Ovary (tissue), 9 donors: ENCODE results near the gene RBM4B. TPM values are rescaled to one million over a fixed set of nuclear protein-coding genes. Genes with fewer than 3 reads are reported as not detected.

Source experiments
- DNase-seq, 5 donors: peaks; one replicate each; pipeline ENCODE4 v3.0.0-alpha.2; 2019 to 2020
- H3K27ac ChIP-seq, 2 donors: fragments of 200-600 bp; one replicate each; pipeline versions ENCODE4 v1.5.1 to v1.8.0; 2019 to 2022
- H3K27me3 ChIP-seq: fragments of 200-600 bp; one replicate; pipeline ENCODE4 v1.8.0; 2022
- H3K36me3 ChIP-seq: fragments of 200-600 bp; sonication (generic); one replicate; pipeline ENCODE4 v1.5.1; 2019
- H3K4me1 ChIP-seq: one replicate; pipeline ENCODE4 v1.8.1; 2013; ENCODE audit warnings: mild to moderate bottlenecking, moderate library complexity; ENCODE audit not compliant: insufficient read depth
- H3K4me3 ChIP-seq: fragments of 200-600 bp; sonication (generic); one replicate; pipeline ENCODE4 v1.5.1; 2017
- H3K9me3 ChIP-seq, 2 donors: fragments of 200-600 bp in 1 of 2; sonication (generic) in 1 of 2; one replicate each; pipeline versions ENCODE4 v1.5.1 to v1.8.1; 2013 to 2019; ENCODE audit warnings: mild to moderate bottlenecking in 1 of 2, moderate library complexity in 1 of 2
- CTCF ChIP-seq, 3 donors: fragments of 450-650 bp in 2 of 3; fragments of 200-600 bp in 1 of 3; IDR thresholded peaks; one replicate each; pipeline versions ENCODE4 v1.5.1 to v1.8.0; 2016 to 2022; ENCODE audit warnings: antibody characterized with exemption in 3 of 3, mild to moderate bottlenecking in 1 of 3
- EP300 ChIP-seq: sonication (generic); formaldehyde crosslinking; IDR thresholded peaks from one replicate; pipeline ENCODE4 v1.6.1; 2017; ENCODE audit warnings: antibody characterized with exemption
- POLR2A ChIP-seq: fragments of 450-650 bp; IDR thresholded peaks from one replicate; pipeline ENCODE4 v1.6.1; 2017; ENCODE audit warnings: antibody characterized with exemption, mild to moderate bottlenecking, moderate library complexity
- WGBS, 3 donors: extraction: QIAGEN DNeasy Blood & Tissue Kit in 1 of 3; methylation state at CpG; one replicate each; pipeline versions ENCODE4 v1.1.5 to v1.1.7; 2013 to 2017; 5-methylcytosine and 5-hydroxymethylcytosine counted together
- intact Hi-C, 4 donors: fragments of 100-400 bp; cut with DNase I; formaldehyde crosslinking; loops; one replicate each; pipeline versions ENCODE4 v1.11.0 to v1.15.1; 2022 to 2023
- polyA plus RNA-seq, 2 donors: library from polyadenylated mRNA; stranded (reverse); fragments of 200-250 nt in 1 of 2; fragments of 350-450 nt in 1 of 2; fragmentation: Illumina TruSeq in 1 of 2; extraction: RNeasy Lipid Tissue Mini Kit (QIAGEN cat#74804) in 1 of 2; gene quantifications; one replicate each; pipeline ENCODE4 v1.2.3, GENCODE V29; 2013 to 2014
- total RNA-seq, 7 donors: library from RNA; depleted of rRNA in 2 of 7; stranded (reverse); fragments of >200 nt in 2 of 7; fragmentation: NEBNext Ultra II Directional in 3 of 7; extraction: Animal tissue kit (Norgen Biotek cat#: 25700) in 3 of 7; gene quantifications; one replicate each; pipeline versions ENCODE4 v1.1.0 to v1.2.4, GENCODE V29; 2016 to 2023
- donor health status: DM: no; HTN: no; CAD: no; lungs with moderate emphysema.
- donor health status: DM: no; HTN: no; CAD: no.
- donor health status: Bipolar disorder and iron deficiency.
- donor health status: DM: yes; HTN: yes; CAD: no.
- donor health status: DM: no; HTN: no; CAD: no.
- donor health status: DM: yes; HTN: yes; CAD: no.

Gene RBM4B
- total and polyA plus RNA-seq, 9 donors: 16.1 to 46.2 (median 30.2) TPM

- WGBS, 3 donors: 83 to 93% (median 86%) methylated on average over 9 of the region's 9 CpGs
- H3K9me3 ChIP-seq: no peaks in the 10 kb centered on the region
- DNase-seq: no peak
- intact Hi-C loops: no loop called here
- H3K27ac ChIP-seq: no peak overlapping the region
- H3K27me3 ChIP-seq: no peaks in the 10 kb centered on the region
- H3K36me3 ChIP-seq: no peaks in the 10 kb centered on the region
- TF ChIP-seq EP300 (no peak), POLR2A (no peak), CTCF (IDR thresholded peaks at IDR 0.05) (no peak)
- H3K4me3 ChIP-seq: no peak overlapping the region
- H3K4me1 ChIP-seq: peaks cover 7% of the 10 kb centered on the region
These were observed 51.9 kb downstream of the RBM4B start for GRCh38 chr11:66625752-66626149.

GRCh38 chr11:66625041-66625751 lies 52.5 kb downstream of the RBM4B start:
- no peak for TF ChIP-seq POLR2A
- no peak overlapping the region for H3K4me3 ChIP-seq
- WGBS, 3 donors: 90 to 94% (median 91%) methylated on average over 26 of the region's 26 CpGs
- no peaks in the 10 kb centered on the region for H3K27me3 ChIP-seq
- H3K4me1 ChIP-seq: peaks cover 7% of the 10 kb centered on the region
- no peaks in the 10 kb centered on the region for H3K9me3 ChIP-seq
- no peak overlapping the region for H3K27ac ChIP-seq
- no peak for DNase-seq
- intact Hi-C loops: no loop called here
- no peaks in the 10 kb centered on the region for H3K36me3 ChIP-seq

- H3K9me3 ChIP-seq: no peaks in the 10 kb centered on the region
- no peak for TF ChIP-seq EP300
- TF ChIP-seq POLR2A: no peak
- no peak for TF ChIP-seq CTCF (IDR thresholded peaks at IDR 0.05)
- intact Hi-C loops: no loop called here
- H3K27me3 ChIP-seq: no peaks in the 10 kb centered on the region
- H3K4me1 ChIP-seq: peaks cover 7% of the 10 kb centered on the region
- H3K4me3 ChIP-seq: no peak overlapping the region
- WGBS, 3 donors: 77 to 82% (median 82%) methylated on average over 16 of the region's 16 CpGs
- no peak overlapping the region for H3K27ac ChIP-seq
- no peaks in the 10 kb centered on the region for H3K36me3 ChIP-seq
- DNase-seq: no peak
These were observed 53.2 kb downstream of the RBM4B start for GRCh38 chr11:66624450-66624849.

GRCh38 chr11:66619080-66619554 lies 58.6 kb downstream of the RBM4B start:
- H3K27me3 ChIP-seq: no peaks in the 10 kb centered on the region
- intact Hi-C loops: no loop called here
- DNase-seq: no peak
- peak overlapping the region; percentile 96 for H3K4me3 ChIP-seq
- H3K36me3 ChIP-seq: no peaks in the 10 kb centered on the region
- no peaks in the 10 kb centered on the region for H3K9me3 ChIP-seq
- TF ChIP-seq CTCF (IDR thresholded peaks at IDR 0.05) (no peak), EP300 (no peak), POLR2A (no peak)
- no peak overlapping the region for H3K27ac ChIP-seq
- WGBS, 3 donors: 18 to 36% (median 19%) methylated on average over 4 of the region's 4 CpGs
- H3K4me1 ChIP-seq: peaks cover 18% of the 10 kb centered on the region

- Histone ChIP-seq H3K9me3 (no peaks in the 10 kb centered on the region), H3K4me3 (peak overlapping the region; percentile 96), H3K27ac (peak overlapping the region; percentile 77 to 92), H3K4me1 (peaks cover 15% of the 10 kb centered on the region), H3K36me3 (no peaks in the 10 kb centered on the region), H3K27me3 (no peaks in the 10 kb centered on the region)
- no peak for DNase-seq
- intact Hi-C loops: no loop called here
- no peak for TF ChIP-seq POLR2A
- TF ChIP-seq CTCF (IDR thresholded peaks at IDR 0.05): no peak
- no peak for TF ChIP-seq EP300
- WGBS, 3 donors: 0 to 1% (median 1%) methylated on average over 38 of the region's 38 CpGs
These were observed 60.4 kb downstream of the RBM4B start for GRCh38 chr11:66617155-66617834.
